ENCODE results near the gene TOM1L2. TPM values are rescaled to one million over a fixed set of nuclear protein-coding genes. Genes with fewer than 3 reads are reported as not detected.

TOM1L2 gene
- total RNA-seq, 1 experiment from 2014 or later: 34.2 TPM

DNA sequence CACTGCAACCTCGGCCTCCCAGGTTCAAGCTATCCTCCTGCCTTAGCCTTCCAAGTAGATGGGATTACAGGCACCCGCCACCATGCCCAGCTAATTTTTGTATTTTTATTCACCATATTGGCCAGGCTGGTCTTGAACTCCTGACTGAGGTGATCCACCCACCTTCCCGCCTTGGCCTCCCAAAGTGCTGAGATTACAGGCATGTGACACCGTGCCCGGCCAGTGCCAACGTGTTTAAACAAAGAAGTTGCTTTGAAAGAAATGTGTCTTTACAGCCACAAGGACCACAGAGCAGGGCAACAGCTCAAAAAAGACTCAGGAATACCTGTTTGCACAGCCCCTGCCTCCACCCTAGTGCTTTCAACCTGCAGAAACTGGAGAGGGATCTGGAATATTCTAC lies 41.8 kb upstream of the TOM1L2 start:
- H3K36me3 Mint-ChIP-seq (ENCODE audit: insufficient read depth, unreplicated experiment): peaks cover 11% of the 10 kb centered on the region
- CTCF ChIA-PET: no interaction called here
- TF ChIP-seq, protein P1, sequence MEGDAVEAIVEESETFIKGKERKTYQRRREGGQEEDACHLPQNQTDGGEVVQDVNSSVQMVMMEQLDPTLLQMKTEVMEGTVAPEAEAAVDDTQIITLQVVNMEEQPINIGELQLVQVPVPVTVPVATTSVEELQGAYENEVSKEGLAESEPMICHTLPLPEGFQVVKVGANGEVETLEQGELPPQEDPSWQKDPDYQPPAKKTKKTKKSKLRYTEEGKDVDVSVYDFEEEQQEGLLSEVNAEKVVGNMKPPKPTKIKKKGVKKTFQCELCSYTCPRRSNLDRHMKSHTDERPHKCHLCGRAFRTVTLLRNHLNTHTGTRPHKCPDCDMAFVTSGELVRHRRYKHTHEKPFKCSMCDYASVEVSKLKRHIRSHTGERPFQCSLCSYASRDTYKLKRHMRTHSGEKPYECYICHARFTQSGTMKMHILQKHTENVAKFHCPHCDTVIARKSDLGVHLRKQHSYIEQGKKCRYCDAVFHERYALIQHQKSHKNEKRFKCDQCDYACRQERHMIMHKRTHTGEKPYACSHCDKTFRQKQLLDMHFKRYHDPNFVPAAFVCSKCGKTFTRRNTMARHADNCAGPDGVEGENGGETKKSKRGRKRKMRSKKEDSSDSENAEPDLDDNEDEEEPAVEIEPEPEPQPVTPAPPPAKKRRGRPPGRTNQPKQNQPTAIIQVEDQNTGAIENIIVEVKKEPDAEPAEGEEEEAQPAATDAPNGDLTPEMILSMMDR (IDR thresholded peaks at IDR 0.05; ENCODE audit: unreplicated experiment): no peak
- no TSS peak for BruUV-seq (replicated peaks)
- intact Hi-C loops (cut with micrococcal nuclease): no loop called here
- no peaks in the 10 kb centered on the region for H3K27me3 Mint-ChIP-seq (ENCODE audit: insufficient read depth, unreplicated experiment)
- H3K4me1 Mint-ChIP-seq (ENCODE audit: insufficient read depth, unreplicated experiment): no peaks in the 10 kb centered on the region
- H3K9me3 Mint-ChIP-seq (ENCODE audit: unreplicated experiment): no peaks in the 10 kb centered on the region
- POLR2A ChIA-PET: interaction anchor here (0.6 to 0.7 kb wide), 2 partner anchors 79 to 95 kb away, joined by 3 read pairs; no protein-coding TSS in a partner anchor
- H3K27ac Mint-ChIP-seq (ENCODE audit: low read depth, unreplicated experiment): no peak overlapping the region
- no peak for DNase-seq (ENCODE audit: unreplicated experiment)
- H3K4me3 Mint-ChIP-seq (ENCODE audit: unreplicated experiment): no peak overlapping the region

DNA sequence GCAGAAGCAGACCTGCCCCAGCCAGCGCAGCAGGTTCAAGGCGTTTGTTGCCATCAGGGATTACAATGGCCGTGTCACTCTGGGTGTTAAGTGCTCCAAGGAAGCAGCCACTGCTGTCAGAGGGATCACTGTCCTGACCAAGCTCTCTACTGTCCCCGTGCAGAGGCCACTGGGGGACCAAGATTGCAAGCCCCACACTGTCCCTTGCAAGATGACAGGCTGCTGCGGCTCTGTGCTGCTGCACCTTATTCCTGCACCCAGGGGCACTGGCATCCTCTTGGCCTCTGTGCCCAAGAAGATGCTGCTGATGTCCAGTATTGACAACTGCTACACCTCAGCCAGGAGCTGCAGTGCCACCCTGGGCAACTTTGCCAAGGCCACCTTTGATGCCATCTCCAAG lies 39.1 kb upstream of the TOM1L2 start:
- Mint-ChIP-seq H3K27me3 (ENCODE audit: insufficient read depth, unreplicated experiment) (no peaks in the 10 kb centered on the region), H3K4me1 (ENCODE audit: insufficient read depth, unreplicated experiment) (no peaks in the 10 kb centered on the region), H3K36me3 (ENCODE audit: insufficient read depth, unreplicated experiment) (peaks cover 10% of the 10 kb centered on the region), H3K9me3 (ENCODE audit: unreplicated experiment) (no peaks in the 10 kb centered on the region), H3K4me3 (ENCODE audit: unreplicated experiment) (no peak overlapping the region), H3K27ac (ENCODE audit: low read depth, unreplicated experiment) (no peak overlapping the region)
- CTCF ChIA-PET: no interaction called here
- intact Hi-C loops (cut with micrococcal nuclease): no loop called here
- no TSS peak for BruUV-seq (replicated peaks)
- DNase-seq (ENCODE audit: unreplicated experiment): no peak
- POLR2A ChIA-PET: no interaction called here
- TF ChIP-seq, protein P1 (IDR thresholded peaks at IDR 0.05; ENCODE audit: unreplicated experiment): no peak

DNA sequence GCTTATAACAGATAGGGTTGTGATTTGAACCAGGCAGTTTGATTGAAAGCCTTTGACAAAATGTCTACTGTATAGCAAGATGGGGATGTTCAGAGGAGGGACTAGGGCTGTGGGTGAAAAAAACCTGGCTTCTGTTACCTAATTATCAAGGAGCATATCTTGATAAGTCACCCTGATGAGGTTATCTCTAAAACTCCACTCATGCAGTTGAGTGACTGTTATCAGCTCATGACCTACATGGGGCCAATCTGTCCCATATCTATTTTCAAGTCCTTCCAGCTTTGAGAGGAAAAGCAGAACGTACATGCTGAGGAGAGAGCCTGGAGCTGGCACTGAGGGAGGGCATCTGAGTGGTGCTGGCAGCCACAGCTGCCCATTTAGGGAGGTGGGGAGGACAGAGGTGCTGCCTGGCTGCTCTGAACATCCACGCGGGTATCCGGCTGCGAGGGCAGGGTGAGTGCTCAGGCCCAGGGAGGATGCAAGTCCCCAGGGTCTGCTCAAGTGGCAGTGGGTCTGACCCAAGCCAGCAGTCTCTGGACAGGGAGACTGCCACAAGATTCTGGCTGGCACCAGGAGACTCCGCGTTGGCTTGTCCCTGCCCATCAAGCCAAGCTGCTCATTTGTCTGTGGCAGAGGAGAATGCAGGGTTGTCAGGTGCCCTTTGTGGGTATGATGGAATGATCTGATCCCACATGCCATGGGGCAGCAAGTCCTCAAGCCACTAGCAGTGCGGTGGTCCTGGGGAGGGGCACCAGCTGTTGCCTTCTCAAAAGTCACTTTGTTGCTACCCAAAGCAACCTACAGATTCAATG lies 37.6 kb upstream of the TOM1L2 start:
- Mint-ChIP-seq H3K36me3 (ENCODE audit: insufficient read depth, unreplicated experiment) (peaks cover 5% of the 10 kb centered on the region), H3K4me3 (ENCODE audit: unreplicated experiment) (no peak overlapping the region), H3K9me3 (ENCODE audit: unreplicated experiment) (no peaks in the 10 kb centered on the region), H3K27ac (ENCODE audit: low read depth, unreplicated experiment) (no peak overlapping the region), H3K4me1 (ENCODE audit: insufficient read depth, unreplicated experiment) (no peaks in the 10 kb centered on the region), H3K27me3 (ENCODE audit: insufficient read depth, unreplicated experiment) (no peaks in the 10 kb centered on the region)
- TF ChIP-seq, protein P1 (IDR thresholded peaks at IDR 0.05; ENCODE audit: unreplicated experiment): no peak
- intact Hi-C loops (cut with micrococcal nuclease): no loop called here
- CTCF ChIA-PET: no interaction called here
- BruUV-seq (replicated peaks): no TSS peak
- DNase-seq (ENCODE audit: unreplicated experiment): no peak
- POLR2A ChIA-PET: no interaction called here

DNA sequence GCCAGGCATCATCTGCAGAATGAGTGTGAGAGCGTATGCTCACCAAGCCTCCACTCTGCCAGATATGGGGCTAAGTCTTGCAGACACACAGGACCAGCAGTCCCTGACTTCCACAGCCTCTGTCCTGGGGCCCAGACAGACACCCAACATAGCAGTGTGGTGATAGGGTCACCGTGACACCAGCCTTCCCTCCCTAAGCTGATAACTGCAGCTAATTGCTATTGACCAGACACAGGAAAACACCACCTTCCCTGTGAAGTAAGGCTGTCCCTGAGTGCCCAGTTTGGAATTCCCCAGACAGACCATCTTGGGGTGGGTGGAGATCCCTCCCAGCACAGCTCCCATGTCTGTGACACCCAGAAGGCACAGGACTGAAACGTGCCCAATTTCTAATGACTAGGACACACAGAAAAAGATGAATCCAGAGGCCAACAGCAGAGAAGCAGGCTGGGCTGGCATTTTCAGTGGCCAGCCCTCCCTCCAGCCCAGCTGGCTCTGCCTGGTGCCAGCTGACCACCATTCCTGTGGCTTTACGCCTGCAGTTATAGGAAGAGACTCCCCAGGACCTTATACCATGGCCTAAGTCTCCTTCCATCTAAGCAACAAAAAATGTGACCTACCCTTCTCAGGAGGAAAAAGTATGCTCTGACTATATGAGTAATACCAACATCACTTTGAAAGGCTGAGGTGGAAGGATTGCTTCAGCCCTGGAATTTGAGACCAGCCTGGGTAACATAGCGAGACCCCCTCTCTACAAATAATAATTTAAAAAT lies 36.5 kb upstream of the TOM1L2 start:
- H3K4me3 Mint-ChIP-seq (ENCODE audit: unreplicated experiment): no peak overlapping the region
- ChIA-PET POLR2A (no interaction called here), CTCF (no interaction called here)
- intact Hi-C loops (cut with micrococcal nuclease): no loop called here
- no peaks in the 10 kb centered on the region for H3K9me3 Mint-ChIP-seq (ENCODE audit: unreplicated experiment)
- DNase-seq (ENCODE audit: unreplicated experiment): no peak
- H3K27me3 Mint-ChIP-seq (ENCODE audit: insufficient read depth, unreplicated experiment): no peaks in the 10 kb centered on the region
- TF ChIP-seq, protein P1 (IDR thresholded peaks at IDR 0.05; ENCODE audit: unreplicated experiment): no peak
- no peak overlapping the region for H3K27ac Mint-ChIP-seq (ENCODE audit: low read depth, unreplicated experiment)
- peaks cover 5% of the 10 kb centered on the region for H3K36me3 Mint-ChIP-seq (ENCODE audit: insufficient read depth, unreplicated experiment)
- no TSS peak for BruUV-seq (replicated peaks)
- no peaks in the 10 kb centered on the region for H3K4me1 Mint-ChIP-seq (ENCODE audit: insufficient read depth, unreplicated experiment)

Data from MCF 10A (cell line).